C4-2B (cell line): Measurements from ENCODE around the gene LSMEM2.
A peak's percentile ranks its signal among the peaks of the same experiment; 100 is the strongest.

Source experiments
- H3K27ac ChIP-seq: fragments of 450-650 bp; 2 replicates; pipeline ENCODE4 v1.5.1; 2017
- CTCF ChIP-seq: fragments of 450-650 bp; conservative IDR thresholded peaks from 2 replicates; pipeline ENCODE4 v1.5.1; 2017; ENCODE audit warnings: mild to moderate bottlenecking
- ZFX ChIP-seq: fragments of 450-650 bp; IDR thresholded peaks from 2 replicates; pipeline ENCODE4 v1.6.1; 2017

The LSMEM2 gene

GRCh38 chr3:50294492-50295403 lies 15.9 kb downstream of the LSMEM2 start:
- TF ChIP-seq CTCF (no peak), ZFX (no peak)
- H3K27ac ChIP-seq, result no peak overlapping the region

GRCh38 chr3:50295553-50296431 lies 16.9 kb downstream of the LSMEM2 start:
- TF ChIP-seq CTCF (no peak), ZFX (no peak)
- H3K27ac ChIP-seq, result no peak overlapping the region

GRCh38 chr3:50296721-50297383 lies 18.0 kb downstream of the LSMEM2 start:
- TF ChIP-seq CTCF, result no peak
- TF ChIP-seq ZFX, result no peak
- H3K27ac ChIP-seq, result no peak overlapping the region

- TF ChIP-seq ZFX, result no peak
- TF ChIP-seq CTCF, result no peak
- no peak overlapping the region for H3K27ac ChIP-seq
These were observed 18.5 kb downstream of the LSMEM2 start for GRCh38 chr3:50297384-50297775.

- peak overlapping the region; percentile 83 for H3K27ac ChIP-seq
- TF ChIP-seq ZFX (no peak), CTCF (no peak; the same call in 1 of the 2 replicates)
These were observed 19.2 kb downstream of the LSMEM2 start for GRCh38 chr3:50297896-50298725.

- TF ChIP-seq ZFX (no peak), CTCF (no peak; the same call in 1 of the 2 replicates)
- H3K27ac ChIP-seq, result peak within 1 kb of the TSS; percentile 83
These were observed 20.1 kb downstream of the LSMEM2 start, which contains the start of the genes HYAL3 and NAA80 for GRCh38 chr3:50298836-50299637. Gene HYAL3, minus strand, starts transcription at chr3:50299405. Its CDS starts 3,803 bp downstream, at chr3:50295602. Gene NAA80, minus strand, starts transcription at chr3:50299405. Its CDS starts 1,942 bp downstream, at chr3:50297463.
